ENCODE data around the gene HBEGF. TPM values are rescaled to one million over a fixed set of nuclear protein-coding genes. Genes with fewer than 3 reads are reported as not detected.
A peak's percentile ranks its signal among the peaks of the same experiment; 100 is the strongest.

HBEGF gene
- total and polyA plus RNA-seq, 2 donors (not counting 1 experiment from before 2014, with no cell fraction given): 0.89 to 2.4 TPM

DNA sequence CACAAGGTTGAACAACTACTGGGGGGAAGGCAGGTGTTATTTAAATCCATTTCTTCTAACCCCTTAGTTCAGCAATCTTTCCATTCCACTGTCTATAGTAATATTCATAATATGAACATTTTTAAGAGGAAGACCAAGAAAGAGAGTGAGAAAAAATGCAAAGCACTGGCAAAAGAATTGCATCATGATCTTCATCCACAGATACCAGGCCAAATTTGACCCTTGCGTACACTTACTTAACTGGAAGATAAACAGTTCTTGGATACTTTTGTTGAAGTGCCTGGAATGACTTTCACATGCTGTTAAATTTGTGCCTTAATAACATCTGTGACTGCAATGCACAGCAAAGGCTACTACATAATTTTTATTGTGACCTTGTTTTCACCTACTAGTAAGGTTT is 45.3 kb downstream of the HBEGF start:
- Mint-ChIP-seq H3K9me3 (ENCODE audit: insufficient read depth) (no peaks in the 10 kb centered on the region), H3K27me3 (peaks cover 5% of the 10 kb centered on the region), H3K27ac (no peak overlapping the region), H3K4me1 (peaks cover 19% of the 10 kb centered on the region), H3K4me3 (peak overlapping the region; percentile 16)
- Histone ChIP-seq H2AFZ (ENCODE audit: insufficient read depth, low read depth, low read length, poor library complexity, severe bottlenecking) (no peak overlapping the region), H3K4me2 (replicated peaks; ENCODE audit: low read depth, low read length, poor library complexity, severe bottlenecking) (no peak overlapping the region), H3K9ac (ENCODE audit: low read length) (no peak overlapping the region), H3K4me1 (ENCODE audit: control insufficient read depth in 2 of 2, insufficient read depth in 2 of 2, low read length in 2 of 2) (peaks cover 12% of the 10 kb centered on the region in 2 donors), H3K36me3 (replicated peaks in 1 of 2; ENCODE audit: control extremely low read depth in 1 of 2, control insufficient read depth in 1 of 2, extremely low read depth in 1 of 2, insufficient read depth in 2 of 2, low read length in 1 of 2) (peaks cover 2 to 5% of the 10 kb centered on the region in 2 experiments), H3K4me3 (ENCODE audit: control extremely low read depth in 1 of 5, extremely low read depth in 1 of 5, insufficient read depth in 1 of 5, low read depth in 2 of 5, low read length in 4 of 5) (no peak overlapping the region), H3K9me3 (ENCODE audit: control extremely low read depth in 1 of 3, control insufficient read depth in 2 of 3, insufficient read depth in 1 of 3, low read length in 2 of 3) (no peaks in the 10 kb centered on the region), H3K27ac (ENCODE audit: low read length in 2 of 2) (no peak overlapping the region), H3K79me2 (ENCODE audit: control insufficient read depth, insufficient read depth, low read length) (peaks cover 57% of the 10 kb centered on the region), H3K27me3 (replicated peaks in 1 of 4; ENCODE audit: control extremely low read depth in 1 of 4, control insufficient read depth in 3 of 4, insufficient read depth in 4 of 4, low read length in 3 of 4) (no peaks in the 10 kb centered on the region), H4K20me1 (ENCODE audit: control insufficient read depth, insufficient read depth, low read length, poor library complexity, severe bottlenecking) (no peaks in the 10 kb centered on the region)
- no peak for ATAC-seq (ENCODE audit: low read depth)
- TF ChIP-seq EZH2 (IDR thresholded peaks at IDR 0.05; ENCODE audit: borderline replicate concordance, insufficient read depth, low read depth, low read length, poor library complexity, severe bottlenecking): no peak
- TF ChIP-seq, protein P1, sequence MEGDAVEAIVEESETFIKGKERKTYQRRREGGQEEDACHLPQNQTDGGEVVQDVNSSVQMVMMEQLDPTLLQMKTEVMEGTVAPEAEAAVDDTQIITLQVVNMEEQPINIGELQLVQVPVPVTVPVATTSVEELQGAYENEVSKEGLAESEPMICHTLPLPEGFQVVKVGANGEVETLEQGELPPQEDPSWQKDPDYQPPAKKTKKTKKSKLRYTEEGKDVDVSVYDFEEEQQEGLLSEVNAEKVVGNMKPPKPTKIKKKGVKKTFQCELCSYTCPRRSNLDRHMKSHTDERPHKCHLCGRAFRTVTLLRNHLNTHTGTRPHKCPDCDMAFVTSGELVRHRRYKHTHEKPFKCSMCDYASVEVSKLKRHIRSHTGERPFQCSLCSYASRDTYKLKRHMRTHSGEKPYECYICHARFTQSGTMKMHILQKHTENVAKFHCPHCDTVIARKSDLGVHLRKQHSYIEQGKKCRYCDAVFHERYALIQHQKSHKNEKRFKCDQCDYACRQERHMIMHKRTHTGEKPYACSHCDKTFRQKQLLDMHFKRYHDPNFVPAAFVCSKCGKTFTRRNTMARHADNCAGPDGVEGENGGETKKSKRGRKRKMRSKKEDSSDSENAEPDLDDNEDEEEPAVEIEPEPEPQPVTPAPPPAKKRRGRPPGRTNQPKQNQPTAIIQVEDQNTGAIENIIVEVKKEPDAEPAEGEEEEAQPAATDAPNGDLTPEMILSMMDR (IDR thresholded peaks at IDR 0.05): no peak
- no peak for DNase-seq
- intact Hi-C loops (cut with micrococcal nuclease): loop anchor here (5.0 to 10.0 kb wide), 3 partner anchors 46 to 264 kb away; partner anchors contain the start of genes APBB3, HBEGF and SLC35A4
- WGBS (ENCODE audit: insufficient coverage): 100% methylated on average over 1 of the region's 1 CpG
- CTCF ChIA-PET: interaction anchor here (2.6 kb wide), 1 partner anchor 57 kb away, joined by 12 read pairs; no protein-coding TSS in a partner anchor
- POLR2A ChIA-PET: no interaction called here

DNA sequence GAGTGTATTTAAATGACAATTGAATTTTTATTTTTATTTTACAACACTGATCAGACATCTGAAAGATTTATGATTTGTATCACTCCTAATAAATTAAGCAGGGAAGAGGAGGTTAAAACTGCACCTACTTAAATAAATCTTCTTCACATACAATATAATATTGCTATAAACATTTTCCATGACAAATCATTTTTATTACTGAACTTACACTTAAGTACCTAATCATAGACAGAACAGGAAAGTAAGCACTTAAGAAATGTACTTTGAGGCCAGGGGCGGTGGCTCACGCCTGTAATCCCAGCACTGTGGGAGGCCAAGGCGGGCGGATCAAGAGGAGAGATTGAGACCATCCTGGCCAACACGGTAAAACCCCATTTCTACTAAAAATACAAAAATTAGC is 47.3 kb downstream of the HBEGF start:
- Histone ChIP-seq H3K9me3 (ENCODE audit: control extremely low read depth in 1 of 3, control insufficient read depth in 2 of 3, insufficient read depth in 1 of 3, low read length in 2 of 3) (no peaks in the 10 kb centered on the region), H4K20me1 (ENCODE audit: control insufficient read depth, insufficient read depth, low read length, poor library complexity, severe bottlenecking) (no peaks in the 10 kb centered on the region), H3K27me3 (replicated peaks in 1 of 4; ENCODE audit: control extremely low read depth in 1 of 4, control insufficient read depth in 3 of 4, insufficient read depth in 4 of 4, low read length in 3 of 4) (no peaks in the 10 kb centered on the region), H3K4me2 (replicated peaks; ENCODE audit: low read depth, low read length, poor library complexity, severe bottlenecking) (no peak overlapping the region), H3K4me3 (ENCODE audit: control extremely low read depth in 1 of 5, extremely low read depth in 1 of 5, insufficient read depth in 1 of 5, low read depth in 2 of 5, low read length in 4 of 5) (no peak overlapping the region), H3K27ac (ENCODE audit: low read length in 2 of 2) (no peak overlapping the region), H3K9ac (ENCODE audit: low read length) (no peak overlapping the region), H3K4me1 (ENCODE audit: control insufficient read depth in 2 of 2, insufficient read depth in 2 of 2, low read length in 2 of 2) (peaks cover 12 to 22% of the 10 kb centered on the region in 2 donors), H2AFZ (ENCODE audit: insufficient read depth, low read depth, low read length, poor library complexity, severe bottlenecking) (no peak overlapping the region), H3K36me3 (replicated peaks in 1 of 2; ENCODE audit: control extremely low read depth in 1 of 2, control insufficient read depth in 1 of 2, extremely low read depth in 1 of 2, insufficient read depth in 2 of 2, low read length in 1 of 2) (peaks cover 2 to 5% of the 10 kb centered on the region in 2 experiments), H3K79me2 (ENCODE audit: control insufficient read depth, insufficient read depth, low read length) (peaks cover 71% of the 10 kb centered on the region)
- H3K27ac Mint-ChIP-seq: no peak overlapping the region
- DNase-seq: no peak
- no peak overlapping the region for H3K4me3 Mint-ChIP-seq
- H3K4me1 Mint-ChIP-seq: peaks cover 30% of the 10 kb centered on the region
- ChIA-PET CTCF (no interaction called here), POLR2A (interaction anchor here (0.7 kb wide), 2 partner anchors 13 to 186 kb away, joined by 3 read pairs; no protein-coding TSS in a partner anchor)
- intact Hi-C loops (cut with micrococcal nuclease): no loop called here
- no peaks in the 10 kb centered on the region for H3K27me3 Mint-ChIP-seq
- no peaks in the 10 kb centered on the region for H3K9me3 Mint-ChIP-seq (ENCODE audit: insufficient read depth)
- TF ChIP-seq, protein P1 (IDR thresholded peaks at IDR 0.05): no peak
- no peak for TF ChIP-seq EZH2 (IDR thresholded peaks at IDR 0.05; ENCODE audit: borderline replicate concordance, insufficient read depth, low read depth, low read length, poor library complexity, severe bottlenecking)
- no peak for ATAC-seq (ENCODE audit: low read depth)
- no CpG with 5 or more reads among the region's 5 CpGs for WGBS (ENCODE audit: insufficient coverage)

Data from B cell (primary cell).